ENCODE measurements around the gene CHRNB4.

- TF ChIP-seq EZH2 (IDR thresholded peaks at IDR 0.05) = no peak
- no peak for TF ChIP-seq POLR2AphosphoS5 (IDR thresholded peaks at IDR 0.05; ENCODE audit: borderline replicate concordance, low read depth, low read length)
Observed at GRCh38 chr15:78618490-78618934, 22.5 kb downstream of the CHRNB4 start.

Data from SK-N-MC (cell line).